WTC11 (cell line): Measurements from ENCODE around the gene FAM199X. TPM values are rescaled to one million over a fixed set of nuclear protein-coding genes. Genes with fewer than 3 reads are reported as not detected.
"Not testable (repeated sequence)": the region's sequence is repeated elsewhere in the genome, so short reads cannot be mapped to it uniquely, and the experiment has no call there.

Source experiments
- ATAC-seq: fragments of 200-7000 bp; cut with Tn5 transposase; 2 replicates; pipeline ENCODE4 v1.10.0; 2021; ENCODE audit warnings: mild to moderate bottlenecking, moderate library complexity
- CTCF ChIA-PET: fragments of 300-600 bp; sonication (Branson Sonifier 250); formaldehyde crosslinking; loops from one replicate; lab custom pipeline; 2021; ENCODE audit warnings: antibody characterized with exemption; lab: Charles Lee
- POLR2A ChIA-PET: fragments of 350-600 bp; sonication (Branson Sonifier 250); formaldehyde crosslinking; loops from one replicate; lab custom pipeline; 2021; ENCODE audit warnings: antibody characterized with exemption; lab: Charles Lee
- DNase-seq: peaks from one replicate; pipeline ENCODE4 v3.0.0; 2021; ENCODE audit warnings: low spot score
- H3K27ac Mint-ChIP-seq: 2 replicates; pipeline ENCODE4 v1.8.0; 2021; ENCODE audit warnings: mixed read lengths
- H3K27me3 Mint-ChIP-seq: 2 replicates; pipeline ENCODE4 v1.8.0; 2021; ENCODE audit warnings: low read depth, mild to moderate bottlenecking, moderate library complexity, mixed read lengths
- H3K36me3 Mint-ChIP-seq: 2 replicates; pipeline ENCODE4 v1.8.0; 2021; ENCODE audit warnings: mixed read lengths
- H3K4me1 Mint-ChIP-seq: 2 replicates; pipeline ENCODE4 v1.8.0; 2022; ENCODE audit warnings: mixed read lengths
- H3K4me3 Mint-ChIP-seq: 2 replicates; pipeline ENCODE4 v1.8.0; 2021; ENCODE audit warnings: mild to moderate bottlenecking, moderate library complexity, mixed read lengths
- H3K9me3 Mint-ChIP-seq: 2 replicates; pipeline ENCODE4 v1.8.0; 2021; ENCODE audit warnings: mixed read lengths
- CBFB ChIP-seq: sonication (generic); formaldehyde crosslinking; IDR thresholded peaks from 2 replicates; pipeline ENCODE4 v1.8.1; 2022; ENCODE audit warnings: mild to moderate bottlenecking, low read depth, missing genetic modification reagents
- ETV6 ChIP-seq: sonication (generic); formaldehyde crosslinking; IDR thresholded peaks from 2 replicates; pipeline ENCODE4 v1.8.1; 2022; ENCODE audit warnings: mild to moderate bottlenecking, missing genetic modification reagents
- NR2C2 ChIP-seq: sonication (generic); formaldehyde crosslinking; IDR thresholded peaks from 2 replicates; pipeline ENCODE4 v1.8.0; 2022; ENCODE audit warnings: mild to moderate bottlenecking, missing genetic modification reagents
- ZNF532 ChIP-seq: fragments of 250-450 bp; sonication (Bioruptor Pico); IDR thresholded peaks from 2 replicates; pipeline ENCODE4 v1.9.0; 2021; ENCODE audit warnings: mild to moderate bottlenecking, borderline replicate concordance
- total RNA-seq: library from RNA; stranded (reverse); gene quantifications from 3 replicates; pipeline ENCODE4 v1.2.3, GENCODE V29; 2021
- TF ChIP-seq, protein P1 (sequence below): fragments of 250-450 bp; sonication (Bioruptor Pico); IDR thresholded peaks from 2 replicates; pipeline ENCODE4 v2.1.2; 2022; ENCODE audit warnings: mild to moderate bottlenecking, moderate library complexity
- TF ChIP-seq, protein P2 (sequence below): fragments of 250-450 bp; sonication (Bioruptor Pico); conservative IDR thresholded peaks from 2 replicates; pipeline ENCODE4 v1.9.0; 2021; ENCODE audit warnings: mild to moderate bottlenecking

The FAM199X gene
- total RNA-seq, 1 experiment from 2014 or later, result 14.5 TPM

DNA sequence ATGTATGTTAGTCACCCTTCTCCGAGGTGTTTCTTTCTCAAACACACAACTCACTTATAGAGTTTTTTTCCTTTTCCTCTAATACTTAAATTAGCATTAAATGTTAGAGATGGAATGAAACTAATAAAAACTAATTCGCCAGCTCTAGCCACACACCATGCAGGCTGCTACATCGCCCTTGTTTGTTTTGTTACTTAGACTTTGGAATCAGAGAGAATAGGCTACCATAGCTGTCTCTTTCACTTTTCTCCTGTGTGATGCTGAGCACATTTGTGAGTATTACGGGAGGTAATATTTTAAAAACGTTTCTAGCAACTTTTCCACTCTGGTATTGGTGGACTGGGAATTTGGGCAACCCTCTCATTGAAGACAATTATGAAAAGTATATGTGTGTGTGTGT, 44.9 kb downstream of the FAM199X start (continued):
- no peak for TF ChIP-seq ZNF532 (CRISPR knock-in tag)
- TF ChIP-seq, protein P1, sequence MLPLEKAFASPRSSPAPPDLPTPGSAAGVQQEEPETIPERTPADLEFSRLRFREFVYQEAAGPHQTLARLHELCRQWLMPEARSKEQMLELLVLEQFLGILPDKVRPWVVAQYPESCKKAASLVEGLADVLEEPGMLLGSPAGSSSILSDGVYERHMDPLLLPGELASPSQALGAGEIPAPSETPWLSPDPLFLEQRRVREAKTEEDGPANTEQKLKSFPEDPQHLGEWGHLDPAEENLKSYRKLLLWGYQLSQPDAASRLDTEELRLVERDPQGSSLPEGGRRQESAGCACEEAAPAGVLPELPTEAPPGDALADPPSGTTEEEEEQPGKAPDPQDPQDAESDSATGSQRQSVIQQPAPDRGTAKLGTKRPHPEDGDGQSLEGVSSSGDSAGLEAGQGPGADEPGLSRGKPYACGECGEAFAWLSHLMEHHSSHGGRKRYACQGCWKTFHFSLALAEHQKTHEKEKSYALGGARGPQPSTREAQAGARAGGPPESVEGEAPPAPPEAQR, result no peak
- TF ChIP-seq, protein P2, sequence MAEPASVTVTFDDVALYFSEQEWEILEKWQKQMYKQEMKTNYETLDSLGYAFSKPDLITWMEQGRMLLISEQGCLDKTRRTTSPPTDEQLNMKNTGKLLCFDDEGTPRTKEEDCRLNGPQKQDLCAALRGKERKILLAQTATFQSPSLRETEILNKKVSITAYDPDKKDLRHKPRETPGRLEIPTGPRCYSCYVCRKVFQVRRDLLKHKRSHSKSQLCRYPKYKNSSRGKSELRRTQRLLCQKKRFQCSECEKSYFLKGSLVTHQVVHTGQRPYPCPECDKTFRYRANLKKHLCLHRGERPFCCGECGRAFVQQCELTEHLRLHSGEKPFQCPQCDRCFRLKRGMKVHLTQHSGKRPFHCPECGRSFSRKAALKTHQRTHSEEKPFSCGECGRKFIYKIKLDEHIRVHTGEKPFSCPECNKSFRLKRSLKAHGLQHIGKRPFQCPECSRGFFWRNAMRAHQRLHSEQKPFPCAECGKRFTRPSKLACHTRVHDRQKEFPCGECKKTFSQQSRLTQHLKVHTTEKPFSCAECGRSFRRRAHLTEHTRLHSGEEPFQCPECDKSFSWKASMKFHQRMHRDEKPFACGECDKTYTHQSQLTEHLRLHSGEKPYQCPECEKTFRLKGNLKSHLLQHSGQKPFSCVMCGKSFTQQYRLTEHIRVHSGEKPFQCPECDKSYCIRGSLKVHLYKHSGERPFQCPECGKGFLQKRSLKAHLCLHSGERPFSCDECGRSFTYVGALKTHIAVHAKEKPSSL, result no peak
- no peak for TF ChIP-seq ETV6 (CRISPR knock-in tag)
- TF ChIP-seq NR2C2 (CRISPR knock-in tag), result no peak
- TF ChIP-seq CBFB (CRISPR knock-in tag), result no peak

GRCh38 chrX:104230060-104230459, 63.8 kb downstream of the FAM199X start:
- H3K9me3 Mint-ChIP-seq, H3K27ac Mint-ChIP-seq, H3K4me3 Mint-ChIP-seq, H3K4me1 Mint-ChIP-seq, H3K36me3 Mint-ChIP-seq, POLR2A ChIA-PET, CTCF ChIA-PET, DNase-seq, ATAC-seq: not testable (repeated sequence)
- H3K27me3 Mint-ChIP-seq, result peaks cover 29% of the 10 kb centered on the region

Other genes with a start within 250 kb of the FAM199X start
- gene TMSB15B, start 203.8 kb upstream of the FAM199X start, total RNA-seq, result 8.3 to 12.3 TPM (median 11.4 TPM) in 3 replicates
- gene H2BW1, start 152.7 kb upstream of the FAM199X start, total RNA-seq, result not detected in 3 replicates
- gene H2BW2, start 126.5 kb upstream of the FAM199X start, total RNA-seq, result 0.15 to 0.50 TPM in 2 of 3 replicates, not detected in the other
- 2.2 to 4.3 TPM (median 3.6 TPM) in 3 replicates for gene TMSB15C, start 90.2 kb upstream of the FAM199X start, total RNA-seq
- gene ZCCHC18, start 53.9 kb upstream of the FAM199X start, total RNA-seq, result 2.3 to 2.6 TPM (median 2.4 TPM) in 3 replicates
- 1.8 to 2.9 TPM (median 2.8 TPM) in 3 replicates for gene SLC25A53, start 9.4 kb upstream of the FAM199X start, total RNA-seq
- gene ESX1, start 88.5 kb downstream of the FAM199X start, total RNA-seq, result not detected in 3 replicates